Thoracic aorta (tissue), 2 donors: ENCODE data around the gene RAB26. TPM values are rescaled to one million over a fixed set of nuclear protein-coding genes. Genes with fewer than 3 reads are reported as not detected.

Source experiments
- ATAC-seq: fragments of 150-250 bp; one replicate; pipeline ENCODE4 v1.8.0; 2017; ENCODE audit warnings: low read depth; ENCODE audit not compliant: insufficient number of reproducible peaks, low FRiP score
- DNase-seq: peaks from one replicate; pipeline ENCODE4 v3.0.0-alpha.2; 2020; ENCODE audit warnings: low spot score
- H3K27ac ChIP-seq, 2 donors: fragments of 200-600 bp; sonication (generic); 1 replicate in 1 of 2; 2 replicates in 1 of 2; pipeline ENCODE4 v1.5.1; 2016; ENCODE audit warnings: mild to moderate bottlenecking in 2 of 2, moderate library complexity in 2 of 2
- H3K27me3 ChIP-seq: fragments of 200-600 bp; sonication (generic); replicated peaks from 2 replicates; pipeline ENCODE4 v1.6.0; 2016; ENCODE audit warnings: mild to moderate bottlenecking; ENCODE audit not compliant: insufficient read depth
- H3K36me3 ChIP-seq: fragments of 200-600 bp; sonication (generic); one replicate; pipeline ENCODE4 v1.5.1; 2016
- H3K4me1 ChIP-seq, 2 donors: fragments of 200-600 bp; sonication (generic); 1 replicate in 1 of 2; 2 replicates in 1 of 2; pipeline versions ENCODE4 v1.5.1 to v1.6.0; 2016; ENCODE audit warnings: low read depth in 2 of 2, mild to moderate bottlenecking in 1 of 2; ENCODE audit not compliant: control insufficient read depth in 1 of 2
- H3K4me3 ChIP-seq: fragments of 200-600 bp; sonication (generic); 2 replicates; pipeline ENCODE4 v1.5.1; 2016; ENCODE audit warnings: mild to moderate bottlenecking
- H3K9me3 ChIP-seq: fragments of 200-600 bp; sonication (generic); 2 replicates; pipeline ENCODE4 v1.5.1; 2016
- total RNA-seq, 2 donors: library from RNA; depleted of rRNA; stranded (reverse); fragments of >200 nt; gene quantifications; one replicate each; pipeline versions ENCODE4 v1.1.0 to v1.2.3, GENCODE V29; 2016
- TF ChIP-seq, protein P1 (sequence below): fragments of 200-600 bp; sonication (generic); IDR thresholded peaks from one replicate; pipeline ENCODE4 v1.5.1; 2019; ENCODE audit warnings: antibody characterized with exemption

RAB26 gene
- total RNA-seq, 2 donors from 2014 or later, result not detected

DNA sequence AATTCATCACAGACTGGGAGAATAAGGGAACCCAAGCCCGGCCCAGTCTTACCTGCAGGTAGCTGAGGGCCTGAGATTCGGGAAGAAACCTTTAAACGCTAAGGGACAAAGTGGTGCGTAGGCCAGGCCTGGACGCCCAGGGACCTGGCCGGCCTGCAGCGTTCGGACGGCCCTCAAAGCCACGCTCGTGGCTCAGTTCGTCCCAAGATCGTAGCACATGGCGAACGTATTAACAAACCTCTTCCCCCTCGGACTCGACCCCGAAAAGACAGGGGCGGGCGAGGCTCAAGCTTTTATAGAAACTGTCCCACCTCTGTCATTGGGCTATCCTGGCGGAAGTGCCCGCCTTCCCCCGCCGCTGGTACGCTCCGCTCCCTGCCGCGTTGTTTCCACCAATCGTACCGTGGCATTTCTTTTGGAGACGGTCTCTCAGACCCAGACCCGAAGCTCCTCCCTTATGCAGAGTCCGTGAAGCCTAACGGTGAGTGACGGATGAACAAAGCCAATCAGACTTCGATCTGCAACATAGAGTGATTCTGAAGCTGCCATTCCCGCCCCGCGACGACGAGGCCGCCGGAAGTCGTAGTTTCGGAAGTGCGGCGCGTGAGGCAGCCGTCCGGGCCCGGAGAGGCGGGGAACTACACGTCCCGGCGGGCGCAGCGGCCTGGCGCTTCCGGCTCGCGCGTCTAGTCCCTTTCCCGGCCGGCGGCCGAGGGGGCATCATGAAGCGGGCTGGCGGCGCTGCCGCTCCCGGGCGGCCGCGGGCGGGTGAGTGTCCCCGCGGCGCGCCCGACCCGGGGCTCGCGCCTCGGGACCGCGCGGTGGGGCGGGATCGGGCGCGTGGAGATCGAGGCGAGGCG, 6.9 kb downstream of the RAB26 start, which contains the start of gene TRAF7:
TSS of gene TRAF7 (plus strand) at position 692 of the 860 bp plus-strand sequence. CDS start 8,139 bp downstream, outside the sequence.
- peak; percentile 99 for DNase-seq
- Histone ChIP-seq H3K4me1 (peaks cover 35 to 80% of the 10 kb centered on the region in 2 donors), H3K36me3 (no peaks in the 10 kb centered on the region), H3K4me3 (peak within 1 kb of the TSS; percentile 74), H3K27me3 (no peaks in the 10 kb centered on the region), H3K9me3 (no peaks in the 10 kb centered on the region), H3K27ac (peak within 1 kb of the TSS; percentile 53 to 55)
- peak; percentile 99 for ATAC-seq
- TF ChIP-seq, protein P1, sequence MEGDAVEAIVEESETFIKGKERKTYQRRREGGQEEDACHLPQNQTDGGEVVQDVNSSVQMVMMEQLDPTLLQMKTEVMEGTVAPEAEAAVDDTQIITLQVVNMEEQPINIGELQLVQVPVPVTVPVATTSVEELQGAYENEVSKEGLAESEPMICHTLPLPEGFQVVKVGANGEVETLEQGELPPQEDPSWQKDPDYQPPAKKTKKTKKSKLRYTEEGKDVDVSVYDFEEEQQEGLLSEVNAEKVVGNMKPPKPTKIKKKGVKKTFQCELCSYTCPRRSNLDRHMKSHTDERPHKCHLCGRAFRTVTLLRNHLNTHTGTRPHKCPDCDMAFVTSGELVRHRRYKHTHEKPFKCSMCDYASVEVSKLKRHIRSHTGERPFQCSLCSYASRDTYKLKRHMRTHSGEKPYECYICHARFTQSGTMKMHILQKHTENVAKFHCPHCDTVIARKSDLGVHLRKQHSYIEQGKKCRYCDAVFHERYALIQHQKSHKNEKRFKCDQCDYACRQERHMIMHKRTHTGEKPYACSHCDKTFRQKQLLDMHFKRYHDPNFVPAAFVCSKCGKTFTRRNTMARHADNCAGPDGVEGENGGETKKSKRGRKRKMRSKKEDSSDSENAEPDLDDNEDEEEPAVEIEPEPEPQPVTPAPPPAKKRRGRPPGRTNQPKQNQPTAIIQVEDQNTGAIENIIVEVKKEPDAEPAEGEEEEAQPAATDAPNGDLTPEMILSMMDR, result no peak

DNA sequence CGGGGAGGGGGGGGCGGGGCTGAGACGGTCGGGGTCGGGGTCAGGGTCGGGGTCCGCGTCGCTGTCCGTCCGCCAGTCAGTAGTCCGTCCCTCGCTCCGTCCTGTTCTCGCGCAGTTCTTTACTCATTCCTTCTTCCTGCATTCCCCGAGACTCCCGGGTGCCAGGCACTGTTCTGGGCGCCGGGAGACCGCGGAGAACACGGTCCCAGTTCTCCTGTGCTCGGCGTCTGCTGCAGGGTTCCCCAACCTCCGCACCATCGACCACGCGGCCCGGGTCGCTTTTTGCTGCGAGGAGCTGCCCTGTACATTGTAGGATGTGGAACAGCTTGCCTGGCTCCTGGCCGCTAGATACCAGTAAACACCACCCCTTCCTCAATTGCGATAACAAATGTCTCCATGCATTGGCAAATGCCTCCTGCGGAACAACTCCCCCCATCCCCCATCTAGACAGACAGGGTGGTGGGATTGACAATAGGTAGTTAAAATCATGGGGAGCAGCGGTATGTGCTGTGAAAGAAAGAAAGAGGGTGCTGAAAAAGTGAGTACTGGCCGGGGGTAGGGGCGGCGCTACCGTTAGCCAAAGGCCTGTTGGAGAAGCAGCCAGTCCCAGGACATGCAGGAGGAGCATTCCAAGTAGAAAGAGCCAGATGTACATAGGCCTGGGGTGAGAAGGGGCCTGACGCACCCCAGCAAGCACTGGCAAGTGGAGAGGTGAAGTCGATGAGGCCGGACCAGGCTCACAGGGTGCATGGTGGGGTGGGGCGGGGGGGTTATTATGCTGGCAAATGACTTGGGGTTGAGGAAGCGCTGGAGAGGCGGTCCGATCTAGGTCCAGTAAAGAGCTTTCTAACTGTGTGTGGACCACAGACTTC, 7.8 kb downstream of the RAB26 start:
- peaks cover 35 to 76% of the 10 kb centered on the region in 2 donors for H3K4me1 ChIP-seq
- DNase-seq, result no peak
- H3K27me3 ChIP-seq, result no peaks in the 10 kb centered on the region
- H3K36me3 ChIP-seq, result no peaks in the 10 kb centered on the region
- peak overlapping the region; percentile 53 for H3K27ac ChIP-seq
- no peak for ATAC-seq
- H3K4me3 ChIP-seq, result peak overlapping the region; percentile 72
- TF ChIP-seq, protein P1, result no peak
- no peaks in the 10 kb centered on the region for H3K9me3 ChIP-seq

- no peak overlapping the region for H3K27ac ChIP-seq
- H3K4me3 ChIP-seq, result peak overlapping the region; percentile 72
- H3K27me3 ChIP-seq, result no peaks in the 10 kb centered on the region
- ATAC-seq, result no peak
- H3K36me3 ChIP-seq, result no peaks in the 10 kb centered on the region
- peaks cover 35 to 76% of the 10 kb centered on the region in 2 donors for H3K4me1 ChIP-seq
- DNase-seq, result no peak
- no peaks in the 10 kb centered on the region for H3K9me3 ChIP-seq
- TF ChIP-seq, protein P1, result no peak
Observed at GRCh38 chr16:2156849-2157224, 8.4 kb downstream of the RAB26 start.

DNA sequence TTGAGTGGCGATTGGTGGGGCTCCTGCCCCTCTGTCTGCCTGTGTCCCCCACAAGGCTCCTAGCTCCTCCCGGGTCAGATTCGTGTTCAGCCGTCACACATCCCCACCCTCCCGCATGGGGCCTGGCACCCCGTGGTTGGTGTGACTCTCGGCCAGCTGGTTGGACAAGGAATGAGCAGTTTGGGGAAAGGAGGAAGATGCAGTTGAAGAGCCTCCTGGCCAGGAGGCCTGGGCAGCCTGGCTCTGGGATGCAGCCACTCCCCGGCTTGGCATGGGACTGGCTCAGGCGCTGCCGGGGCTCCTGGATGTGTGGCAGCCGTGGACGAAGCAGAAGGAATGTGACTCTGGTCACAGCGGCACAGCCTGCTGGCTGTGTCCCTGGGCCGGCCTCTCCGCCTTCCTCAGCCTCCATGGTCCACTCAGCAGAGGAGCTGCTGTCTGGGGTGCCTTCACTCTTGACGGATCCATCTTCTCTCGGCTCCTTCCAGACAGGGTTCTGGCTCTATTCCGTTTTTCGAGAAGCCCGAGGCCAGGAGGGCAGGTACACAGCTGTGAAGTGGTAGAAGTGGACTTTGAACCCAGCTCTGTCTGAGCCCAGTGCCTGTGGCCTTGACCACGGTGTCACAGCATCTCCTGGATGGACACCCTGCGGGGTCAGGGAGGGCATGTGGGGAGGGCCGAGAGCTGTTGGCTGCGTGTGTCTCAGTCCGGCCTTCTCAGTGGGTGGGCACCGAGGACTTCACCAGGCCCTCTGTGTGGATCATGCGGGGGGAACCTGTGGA, 9.2 kb downstream of the RAB26 start:
- Histone ChIP-seq H3K27me3 (no peaks in the 10 kb centered on the region), H3K4me3 (no peak overlapping the region), H3K9me3 (no peaks in the 10 kb centered on the region), H3K27ac (peak overlapping the region in 1 of 2 donors; percentile 56), H3K36me3 (no peaks in the 10 kb centered on the region), H3K4me1 (peaks cover 34 to 70% of the 10 kb centered on the region in 2 donors)
- TF ChIP-seq, protein P1, result no peak
- ATAC-seq (no peak), DNase-seq (no peak)
